RWPE2 (cell line): ENCODE results near the gene MRGPRD.

Experiments used
- ATAC-seq: fragments of 200-7000 bp; cut with Tn5 transposase; 3 replicates; pipeline ENCODE4 v1.9.1; 2021; ENCODE audit warnings: low read depth
- DNase-seq: peaks from one replicate; pipeline ENCODE4 v3.0.0-alpha.2; 2020; ENCODE audit warnings: low spot score
- H3K27ac ChIP-seq: fragments of 450-650 bp; 2 replicates; pipeline ENCODE4 v1.5.1; 2017; ENCODE audit warnings: mild to moderate bottlenecking; ENCODE audit not compliant: poor library complexity, severe bottlenecking
- H3K27me3 ChIP-seq: fragments of 250-450 bp; sonication (Bioruptor Pico); 2 replicates; pipeline ENCODE4 v1.5.1; 2021; ENCODE audit warnings: mild to moderate bottlenecking, moderate library complexity; ENCODE audit not compliant: insufficient read depth, poor library complexity, severe bottlenecking
- H3K36me3 ChIP-seq: fragments of 250-450 bp; sonication (Bioruptor Pico); 2 replicates; pipeline ENCODE4 v1.5.1; 2020; ENCODE audit warnings: low read depth, mild to moderate bottlenecking, moderate library complexity
- H3K4me1 ChIP-seq: fragments of 250-450 bp; sonication (Bioruptor Pico); 2 replicates; pipeline ENCODE4 v1.5.1; 2021; ENCODE audit warnings: mild to moderate bottlenecking, moderate library complexity; ENCODE audit not compliant: insufficient read depth, poor library complexity, severe bottlenecking
- H3K4me3 ChIP-seq: fragments of 250-450 bp; sonication (Bioruptor Pico); 2 replicates; pipeline ENCODE4 v1.5.1; 2021; ENCODE audit warnings: mild to moderate bottlenecking, moderate library complexity; ENCODE audit not compliant: severe bottlenecking
- H3K9me3 ChIP-seq: fragments of 250-450 bp; sonication (Bioruptor Pico); 2 replicates; pipeline ENCODE4 v1.5.1; 2021; ENCODE audit warnings: mild to moderate bottlenecking, moderate library complexity; ENCODE audit not compliant: severe bottlenecking
- TF ChIP-seq, protein P1 (sequence below): fragments of 450-650 bp; IDR thresholded peaks from one replicate; pipeline ENCODE4 v1.5.1; 2017; ENCODE audit warnings: mild to moderate bottlenecking, moderate library complexity; ENCODE audit not compliant: poor library complexity, severe bottlenecking

The MRGPRD gene

DNA sequence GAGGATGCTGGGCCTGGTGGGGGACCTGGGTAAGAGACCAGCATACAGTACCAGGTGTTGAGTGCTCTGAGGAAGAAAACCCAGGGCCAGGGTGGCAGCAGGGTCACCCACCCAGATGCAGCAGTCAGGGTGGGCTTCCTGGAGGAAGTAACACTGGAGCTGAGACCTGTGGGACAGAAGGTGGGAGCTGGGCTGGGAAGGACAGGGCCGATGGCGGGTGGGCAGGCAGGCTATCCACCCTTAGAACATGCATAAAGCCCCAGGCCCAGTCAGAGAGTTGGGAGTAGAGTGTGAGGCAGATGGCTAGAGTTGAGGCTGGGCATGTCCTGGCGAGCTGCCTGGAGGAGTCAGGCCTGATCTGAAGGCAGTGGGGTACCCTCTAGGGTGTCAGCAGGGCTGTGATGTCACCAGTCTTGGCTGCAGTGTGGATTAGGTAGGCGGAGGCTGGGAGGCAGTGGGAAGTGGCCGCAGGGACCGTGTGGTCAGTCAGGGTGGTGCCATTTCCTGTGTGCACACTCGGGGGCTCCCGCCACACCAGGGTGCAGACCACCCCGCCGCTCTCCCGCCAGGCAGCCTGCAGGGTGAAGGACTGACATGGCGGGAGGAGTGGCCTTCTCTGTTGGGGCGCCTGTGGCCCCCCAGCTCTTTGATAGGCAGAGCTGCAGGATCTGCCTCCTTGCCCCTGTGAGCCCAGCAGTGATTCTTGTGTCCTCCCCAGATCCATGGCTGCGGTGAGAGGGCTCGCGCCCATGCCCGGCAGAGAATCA is 41.8 kb downstream of the MRGPRD start:
- H3K36me3 ChIP-seq = peaks cover 16% of the 10 kb centered on the region

DNA sequence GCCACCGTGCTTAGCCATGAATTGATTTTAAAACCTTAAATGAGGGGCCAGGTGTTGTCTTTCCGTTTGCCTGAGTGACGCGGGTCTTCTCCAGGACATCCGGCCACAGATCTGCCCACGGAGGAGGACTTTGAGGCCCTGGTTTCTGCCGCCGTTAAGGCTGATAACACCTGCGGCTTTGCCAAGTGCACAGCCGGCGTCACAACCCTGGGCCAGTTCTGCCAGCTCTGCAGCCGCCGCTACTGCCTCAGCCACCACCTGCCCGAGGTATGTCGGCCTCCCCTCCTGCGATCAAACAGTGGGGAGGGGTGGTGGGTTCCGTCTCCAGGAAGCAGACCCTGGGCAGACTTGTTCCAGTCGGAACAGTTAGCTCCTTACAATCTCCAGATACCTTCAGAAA is 42.7 kb downstream of the MRGPRD start:
- H3K4me1 ChIP-seq = no peaks in the 10 kb centered on the region
- H3K36me3 ChIP-seq = peaks cover 16% of the 10 kb centered on the region
- H3K27me3 ChIP-seq = no peaks in the 10 kb centered on the region
- no peaks in the 10 kb centered on the region for H3K9me3 ChIP-seq
- peak; percentile 50 for DNase-seq
- H3K27ac ChIP-seq = no peak overlapping the region
- ATAC-seq = no peak
- TF ChIP-seq, protein P1, sequence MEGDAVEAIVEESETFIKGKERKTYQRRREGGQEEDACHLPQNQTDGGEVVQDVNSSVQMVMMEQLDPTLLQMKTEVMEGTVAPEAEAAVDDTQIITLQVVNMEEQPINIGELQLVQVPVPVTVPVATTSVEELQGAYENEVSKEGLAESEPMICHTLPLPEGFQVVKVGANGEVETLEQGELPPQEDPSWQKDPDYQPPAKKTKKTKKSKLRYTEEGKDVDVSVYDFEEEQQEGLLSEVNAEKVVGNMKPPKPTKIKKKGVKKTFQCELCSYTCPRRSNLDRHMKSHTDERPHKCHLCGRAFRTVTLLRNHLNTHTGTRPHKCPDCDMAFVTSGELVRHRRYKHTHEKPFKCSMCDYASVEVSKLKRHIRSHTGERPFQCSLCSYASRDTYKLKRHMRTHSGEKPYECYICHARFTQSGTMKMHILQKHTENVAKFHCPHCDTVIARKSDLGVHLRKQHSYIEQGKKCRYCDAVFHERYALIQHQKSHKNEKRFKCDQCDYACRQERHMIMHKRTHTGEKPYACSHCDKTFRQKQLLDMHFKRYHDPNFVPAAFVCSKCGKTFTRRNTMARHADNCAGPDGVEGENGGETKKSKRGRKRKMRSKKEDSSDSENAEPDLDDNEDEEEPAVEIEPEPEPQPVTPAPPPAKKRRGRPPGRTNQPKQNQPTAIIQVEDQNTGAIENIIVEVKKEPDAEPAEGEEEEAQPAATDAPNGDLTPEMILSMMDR = no peak
- H3K4me3 ChIP-seq = no peak overlapping the region

More for the DNA sequence above, 41.8 kb downstream of the MRGPRD start:
- Histone ChIP-seq H3K4me1 (no peaks in the 10 kb centered on the region), H3K9me3 (no peaks in the 10 kb centered on the region), H3K27me3 (no peaks in the 10 kb centered on the region), H3K27ac (no peak overlapping the region), H3K4me3 (no peak overlapping the region)
- TF ChIP-seq, protein P1 = no peak
- ATAC-seq = no peak
- peak; percentile 47 for DNase-seq

DNA sequence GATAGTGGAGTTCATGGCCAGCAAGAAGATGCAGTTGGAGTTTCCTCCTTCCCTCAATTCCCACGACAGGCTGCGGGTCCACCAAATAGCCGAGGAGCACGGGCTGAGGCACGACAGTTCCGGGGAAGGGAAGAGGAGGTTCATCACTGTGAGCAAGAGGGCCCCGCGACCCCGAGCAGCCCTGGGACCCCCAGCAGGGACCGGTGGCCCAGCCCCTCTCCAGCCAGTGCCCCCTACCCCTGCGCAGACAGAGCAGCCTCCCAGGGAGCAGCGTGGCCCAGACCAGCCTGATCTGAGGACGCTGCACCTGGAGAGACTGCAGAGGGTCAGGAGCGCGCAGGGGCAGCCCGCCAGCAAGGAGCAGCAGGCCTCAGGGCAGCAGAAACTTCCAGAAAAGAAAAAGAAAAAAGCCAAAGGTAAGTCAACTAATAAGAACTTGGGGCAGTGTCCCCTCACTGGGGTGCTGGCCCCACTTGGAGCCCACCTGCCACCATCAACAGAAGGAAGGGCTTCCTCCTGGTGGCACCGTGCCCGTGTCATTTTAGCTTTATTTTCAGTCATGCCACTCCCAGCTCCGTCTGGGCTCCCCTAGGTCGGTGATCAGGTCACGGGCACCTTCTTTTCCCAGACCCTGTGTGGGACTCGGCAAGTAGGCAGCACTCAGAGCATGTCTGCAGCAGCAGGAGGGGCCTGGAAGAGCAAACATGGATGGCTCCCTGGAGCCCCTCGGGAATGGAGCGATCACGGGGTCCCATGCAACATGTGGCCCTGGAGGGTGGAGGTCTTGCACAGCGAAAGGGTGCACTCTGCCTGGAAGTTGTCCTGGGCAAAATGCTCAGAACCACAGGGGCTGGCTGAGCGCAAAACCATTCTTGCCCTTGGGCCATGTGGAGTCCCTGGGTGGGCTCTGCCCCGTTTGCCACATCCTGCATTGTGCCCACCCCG is 43.8 kb downstream of the MRGPRD start:
- TF ChIP-seq, protein P1 = no peak
- H3K9me3 ChIP-seq = no peaks in the 10 kb centered on the region
- H3K27me3 ChIP-seq = no peaks in the 10 kb centered on the region
- ATAC-seq (no peak), DNase-seq (peak; percentile 40)
- H3K36me3 ChIP-seq = peaks cover 16% of the 10 kb centered on the region
- no peak overlapping the region for H3K4me3 ChIP-seq
- no peaks in the 10 kb centered on the region for H3K4me1 ChIP-seq
- no peak overlapping the region for H3K27ac ChIP-seq

DNA sequence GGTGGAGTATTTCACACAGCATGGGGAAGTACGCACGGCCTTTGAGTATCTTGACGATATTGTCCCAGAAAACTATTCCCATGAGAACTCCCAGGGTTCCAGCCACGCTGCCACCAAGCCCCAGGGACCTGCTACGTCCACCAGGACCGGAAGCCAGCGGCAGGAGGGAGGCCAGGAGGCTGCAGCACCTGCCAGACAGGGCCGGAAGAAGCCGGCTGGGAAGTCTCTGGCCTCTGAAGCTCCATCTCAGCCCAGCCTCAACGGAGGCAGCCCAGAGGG is 44.5 kb downstream of the MRGPRD start:
- Histone ChIP-seq H3K4me3 (no peak overlapping the region), H3K36me3 (peaks cover 16% of the 10 kb centered on the region), H3K27me3 (no peaks in the 10 kb centered on the region), H3K27ac (no peak overlapping the region), H3K4me1 (no peaks in the 10 kb centered on the region), H3K9me3 (no peaks in the 10 kb centered on the region)
- TF ChIP-seq, protein P1 = no peak
- DNase-seq (peak; percentile 36), ATAC-seq (no peak)
